Measurements from ENCODE around the gene SYNE2.
"Not testable (repeated sequence)": the region's sequence is repeated elsewhere in the genome, so short reads cannot be mapped to it uniquely, and the experiment has no call there.

SYNE2 gene

DNA sequence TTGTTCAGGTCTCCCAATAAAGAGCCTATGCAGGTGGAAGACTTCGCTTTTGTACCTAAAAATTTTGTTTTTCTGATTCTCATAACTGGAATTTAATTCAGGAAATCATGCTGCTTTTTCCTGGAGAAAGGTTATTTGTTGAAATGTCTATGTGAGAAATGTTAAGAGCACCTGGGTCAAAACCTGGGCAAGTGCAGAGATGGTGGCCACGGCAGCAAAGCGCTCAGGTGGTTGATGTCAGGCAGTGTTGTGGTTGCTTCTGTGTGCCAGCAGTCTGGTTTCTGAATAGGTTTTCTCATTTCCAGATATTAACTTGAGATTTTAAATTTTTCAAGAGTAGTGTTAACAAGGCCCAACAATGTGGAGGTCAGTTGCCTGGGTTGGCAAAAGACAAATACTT lies 345.2 kb downstream of the SYNE2 start:
- DNase-seq = no peak

DNA sequence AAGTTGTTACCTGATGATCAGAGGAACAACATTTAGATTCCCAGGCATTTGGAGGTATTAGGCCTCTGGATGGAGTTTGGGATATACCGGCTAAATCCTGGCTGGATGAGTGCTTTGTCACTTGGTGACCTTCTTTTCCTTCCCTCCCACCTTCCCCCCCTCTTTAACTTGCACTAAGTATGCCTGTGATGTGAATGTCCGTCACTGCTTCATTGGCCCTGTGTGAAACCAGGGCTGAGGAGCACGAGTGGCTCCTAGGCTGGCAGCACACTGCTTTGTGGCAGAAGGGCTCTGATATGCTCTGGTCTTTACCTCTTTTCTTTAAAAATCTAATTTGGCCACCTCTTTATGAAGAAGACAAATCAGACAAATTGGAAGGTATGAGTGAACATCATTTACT lies 345.7 kb downstream of the SYNE2 start:
- DNase-seq = no peak

DNA sequence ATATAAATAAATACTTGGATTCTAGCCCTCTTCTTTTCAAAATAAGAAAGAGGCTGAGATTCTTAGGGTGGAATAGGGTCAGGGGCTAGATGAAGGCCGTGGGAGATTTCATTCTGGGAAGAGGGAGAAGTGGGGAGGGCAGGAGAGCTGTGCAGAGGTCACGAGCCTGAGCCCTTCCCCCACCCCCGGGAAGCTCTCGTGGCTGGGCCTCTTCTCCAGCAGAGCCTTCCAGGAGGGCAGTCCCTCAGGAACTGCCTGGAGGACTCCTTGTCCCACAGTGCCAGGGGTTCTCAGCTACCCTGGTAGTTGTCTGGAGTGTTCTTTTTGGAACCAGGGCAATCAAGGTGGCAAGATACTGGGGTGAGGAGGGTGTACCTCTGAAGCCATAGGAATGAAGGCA lies 347.4 kb downstream of the SYNE2 start:
- DNase-seq = no peak

DNA sequence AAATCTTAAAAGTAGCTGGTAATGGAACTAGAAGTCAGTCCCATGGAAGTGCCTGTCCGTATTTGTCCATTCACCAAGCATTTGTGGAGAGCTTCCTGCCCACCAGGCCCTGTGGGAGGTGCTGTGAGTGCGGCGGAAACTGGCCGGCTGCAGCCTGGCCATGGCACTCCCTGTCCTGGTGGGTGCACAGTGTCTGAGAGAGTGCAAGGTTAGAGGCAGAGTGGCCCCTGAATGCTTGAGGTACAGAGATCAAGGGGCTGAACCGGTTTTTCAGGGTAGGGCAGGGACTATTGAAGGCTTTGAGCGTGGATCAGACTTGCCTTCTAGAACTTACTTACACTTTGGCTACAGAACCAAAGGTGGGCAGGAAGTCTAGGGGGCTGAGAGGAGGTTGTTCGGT lies 348.5 kb downstream of the SYNE2 start:
- no peak for DNase-seq

DNA sequence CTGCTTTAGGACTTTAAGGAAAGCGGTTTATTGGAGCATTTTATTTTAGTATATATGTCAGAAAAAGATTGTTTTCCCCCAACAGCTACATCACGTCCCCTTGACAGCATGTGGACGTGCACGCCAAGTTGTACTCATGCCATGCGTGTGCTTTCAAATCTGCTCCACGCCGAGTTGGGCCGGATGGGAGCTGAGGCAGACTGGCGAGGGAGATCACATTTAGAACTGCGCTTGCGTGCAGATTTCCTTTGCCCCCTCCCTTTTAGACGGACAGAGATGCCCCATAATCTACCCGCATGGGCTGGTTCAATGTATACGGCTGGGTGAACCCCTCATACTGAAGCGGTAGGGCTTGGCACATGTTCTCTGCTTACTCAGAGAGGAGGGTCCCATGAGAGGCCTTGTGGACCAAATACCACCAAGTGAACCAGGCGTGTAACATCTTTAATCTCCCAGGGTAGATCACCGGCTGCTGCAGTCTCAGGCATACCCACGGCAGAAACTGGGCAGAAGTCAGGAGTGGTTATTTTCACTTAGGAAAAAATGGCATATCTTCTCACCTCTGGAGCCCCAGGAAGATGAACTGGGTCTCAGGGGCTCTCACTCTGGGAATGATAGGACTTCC lies 349.2 kb downstream of the SYNE2 start:
- DNase-seq = no peak

DNA sequence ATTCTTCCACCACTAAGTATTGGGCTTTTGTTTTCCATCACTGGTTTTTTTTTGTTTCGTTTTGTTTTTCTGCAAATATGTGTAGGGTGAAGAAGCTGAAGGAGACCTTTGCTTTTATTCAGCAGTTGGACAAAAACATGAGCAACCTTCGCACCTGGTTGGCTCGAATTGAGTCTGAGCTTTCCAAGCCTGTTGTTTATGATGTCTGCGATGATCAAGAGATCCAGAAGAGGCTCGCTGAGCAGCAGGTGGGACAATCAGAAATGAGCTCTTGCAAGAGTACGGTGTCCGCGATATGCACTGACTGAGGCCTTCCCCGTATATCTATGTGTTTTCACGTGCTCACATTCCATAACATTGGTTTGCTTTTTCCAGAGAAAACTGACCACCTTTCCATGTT lies 349.9 kb downstream of the SYNE2 start:
- DNase-seq = no peak

DNA sequence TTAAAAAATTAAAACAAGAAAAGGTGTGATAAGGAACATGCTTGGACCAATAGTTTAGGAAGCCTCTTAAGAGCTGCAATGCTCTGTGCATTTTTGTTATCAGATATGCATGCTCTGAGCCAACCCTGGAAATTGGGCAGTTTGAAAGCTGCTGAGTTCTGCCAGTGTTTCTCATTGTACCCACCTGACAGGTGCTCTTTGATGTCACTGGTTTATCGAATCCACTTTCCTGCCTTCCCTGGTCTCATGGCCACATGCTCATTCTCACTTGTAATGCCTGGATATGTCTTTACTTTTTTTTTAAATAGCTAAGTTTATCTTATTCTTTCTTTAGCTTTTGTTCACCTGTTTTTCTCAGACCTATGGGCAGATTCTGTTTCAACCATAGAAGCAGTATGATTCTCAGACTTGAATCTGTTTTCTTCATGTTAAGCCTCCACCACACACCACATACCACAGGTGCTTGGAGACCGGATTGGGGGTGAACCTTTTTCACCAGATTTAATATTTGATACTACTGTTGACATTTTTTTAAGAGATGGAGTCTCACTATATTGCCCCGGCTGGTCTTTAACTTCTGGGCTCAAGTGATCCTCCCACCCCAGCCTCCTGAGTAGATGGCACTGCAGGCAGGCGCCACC lies 350.7 kb downstream of the SYNE2 start:
- DNase-seq = no peak

DNA sequence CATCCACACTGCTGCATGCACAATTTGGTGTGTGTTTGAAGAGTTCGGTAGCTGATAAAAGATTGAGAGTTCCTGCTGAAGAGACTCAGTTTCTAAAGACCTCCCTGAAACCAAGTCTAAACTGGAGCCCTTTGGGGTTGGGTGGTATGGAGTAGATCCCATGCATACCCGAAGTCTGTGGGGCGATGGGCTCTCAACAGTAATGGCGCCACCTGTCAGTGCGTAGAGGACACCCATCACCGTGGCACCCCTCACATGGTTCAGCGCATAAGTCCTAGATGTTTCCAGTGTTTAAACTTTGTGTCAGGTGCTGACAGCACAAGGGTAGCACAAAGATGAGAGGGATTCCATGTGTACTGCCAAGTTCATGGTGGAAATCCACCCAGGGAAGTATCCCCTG lies 355.5 kb downstream of the SYNE2 start:
- no peak for DNase-seq

DNA sequence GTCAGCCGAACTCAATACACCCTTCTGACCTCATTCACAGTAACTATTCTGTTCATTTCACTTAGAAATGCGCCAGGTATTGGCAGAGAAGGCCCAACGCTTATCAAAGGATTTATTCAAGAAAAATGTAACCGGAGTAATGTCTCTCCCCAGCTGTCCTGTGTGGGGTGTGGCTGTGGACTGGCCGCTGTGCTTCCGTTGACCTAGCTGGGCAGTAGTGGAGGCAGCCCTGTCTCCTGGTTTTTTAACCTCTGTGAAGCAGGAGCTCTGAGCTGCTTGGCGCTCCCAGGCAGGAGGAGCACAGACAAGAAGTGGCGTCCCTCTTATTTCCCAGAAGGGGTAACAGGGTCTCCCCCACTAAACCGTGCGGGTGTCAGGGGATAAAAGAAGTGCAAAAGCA lies 356.2 kb downstream of the SYNE2 start:
- DNase-seq = no peak

DNA sequence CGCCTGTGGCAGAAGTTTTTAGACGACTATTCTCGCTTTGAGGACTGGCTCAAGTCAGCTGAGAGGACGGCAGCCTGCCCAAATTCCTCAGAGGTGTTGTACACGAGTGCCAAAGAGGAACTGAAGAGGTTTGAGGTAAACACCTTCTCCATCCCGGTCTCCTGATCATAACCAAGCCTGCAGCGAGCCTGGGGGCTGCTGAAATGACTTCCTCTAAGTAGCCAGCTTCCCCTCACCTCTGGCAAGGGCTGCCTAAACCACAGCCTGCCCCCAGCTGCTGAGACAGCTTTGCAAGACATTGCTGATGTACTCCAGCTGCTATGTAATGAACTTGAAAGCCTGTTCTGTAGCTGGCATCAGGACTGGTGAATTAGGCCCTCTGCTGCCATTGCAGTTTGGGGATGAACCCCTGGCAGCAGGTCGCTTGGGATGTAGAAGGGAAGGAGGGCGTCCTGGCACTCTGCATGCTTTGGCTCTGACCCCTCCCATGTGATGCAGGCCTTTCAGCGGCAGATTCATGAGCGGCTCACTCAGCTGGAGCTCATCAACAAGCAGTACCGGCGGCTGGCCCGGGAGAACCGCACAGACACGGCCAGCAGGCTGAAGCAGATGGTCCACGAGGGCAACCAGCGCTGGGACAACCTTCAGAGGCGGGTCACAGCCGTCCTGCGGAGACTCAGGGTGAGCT lies 356.8 kb downstream of the SYNE2 start:
- no peak for DNase-seq

DNA sequence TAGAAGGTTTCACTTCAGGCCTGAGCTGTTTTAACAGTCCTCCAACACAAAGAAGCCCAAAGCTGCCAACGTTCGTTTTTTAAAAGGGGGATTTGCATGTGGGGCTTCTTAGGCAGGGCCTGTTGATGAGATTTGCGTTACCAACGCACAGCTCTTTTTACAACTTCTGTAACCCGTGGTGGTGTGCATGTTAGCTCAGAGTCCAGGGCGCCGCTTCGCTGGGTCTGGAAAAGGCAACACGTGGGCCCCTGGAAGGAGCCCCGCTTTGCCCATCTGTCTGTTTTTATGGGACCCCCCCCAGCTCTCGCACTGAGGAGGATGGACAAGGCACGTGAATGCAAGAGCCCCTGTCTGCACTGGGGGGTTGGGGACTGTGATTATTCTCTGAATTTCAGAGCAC lies 357.4 kb downstream of the SYNE2 start:
- no peak for DNase-seq

DNA sequence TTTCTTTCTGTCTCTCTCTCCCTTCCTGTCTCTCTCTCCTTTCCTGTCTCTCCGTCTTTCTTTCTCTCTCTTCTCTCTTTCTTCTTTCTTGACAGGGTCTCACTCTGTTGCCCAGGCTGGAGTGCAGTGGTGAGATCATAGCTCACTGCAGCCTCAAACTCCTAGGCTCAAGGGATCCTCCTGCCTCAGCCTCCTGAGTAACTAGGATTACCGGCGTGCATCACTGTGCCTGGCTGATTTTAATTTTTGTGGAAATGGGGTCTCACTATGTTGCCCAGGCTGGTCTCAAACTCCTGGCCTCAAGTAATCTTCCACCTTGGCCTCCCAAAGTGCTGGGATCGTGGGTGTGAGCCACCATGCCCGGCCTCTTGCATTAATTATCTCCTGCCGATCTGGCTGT lies 358.1 kb downstream of the SYNE2 start:
- DNase-seq = not testable (repeated sequence)

DNA sequence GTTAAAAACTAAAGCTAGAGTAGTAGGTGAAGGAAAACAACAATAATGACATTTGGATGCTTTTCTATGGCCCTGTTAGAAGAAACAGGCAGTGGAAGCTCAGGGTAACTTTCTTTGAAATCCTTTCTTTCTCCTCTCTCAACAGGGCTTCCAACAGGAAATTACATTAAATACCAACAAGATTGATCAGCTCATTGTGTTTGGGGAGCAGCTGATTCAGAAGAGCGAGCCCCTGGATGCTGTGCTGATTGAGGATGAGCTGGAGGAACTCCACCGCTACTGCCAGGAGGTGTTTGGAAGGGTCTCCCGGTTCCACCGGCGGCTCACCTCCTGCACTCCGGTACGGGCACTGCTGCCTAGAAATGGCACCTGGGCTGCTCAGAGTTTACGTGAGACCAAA lies 359.9 kb downstream of the SYNE2 start:
- no peak for DNase-seq

DNA sequence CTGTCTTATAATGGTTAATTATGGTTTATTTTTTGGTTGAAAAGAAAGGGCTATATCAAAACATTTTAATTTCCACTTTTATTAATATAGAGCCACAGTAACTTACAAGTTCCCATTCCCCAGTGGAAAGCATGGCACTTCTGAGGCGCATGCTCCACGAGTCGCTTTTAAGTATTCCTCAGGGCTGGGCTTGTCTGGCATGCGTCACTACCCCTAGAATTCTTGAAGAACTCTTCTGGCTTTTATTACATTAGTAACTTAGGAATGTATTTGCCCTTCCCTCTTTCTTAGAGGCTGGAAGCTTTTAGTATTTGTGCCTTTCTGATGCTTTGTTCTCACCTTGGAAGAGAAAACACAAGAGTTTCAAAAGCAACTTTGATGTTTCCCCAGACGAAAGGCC lies 360.3 kb downstream of the SYNE2 start:
- DNase-seq = no peak

DNA sequence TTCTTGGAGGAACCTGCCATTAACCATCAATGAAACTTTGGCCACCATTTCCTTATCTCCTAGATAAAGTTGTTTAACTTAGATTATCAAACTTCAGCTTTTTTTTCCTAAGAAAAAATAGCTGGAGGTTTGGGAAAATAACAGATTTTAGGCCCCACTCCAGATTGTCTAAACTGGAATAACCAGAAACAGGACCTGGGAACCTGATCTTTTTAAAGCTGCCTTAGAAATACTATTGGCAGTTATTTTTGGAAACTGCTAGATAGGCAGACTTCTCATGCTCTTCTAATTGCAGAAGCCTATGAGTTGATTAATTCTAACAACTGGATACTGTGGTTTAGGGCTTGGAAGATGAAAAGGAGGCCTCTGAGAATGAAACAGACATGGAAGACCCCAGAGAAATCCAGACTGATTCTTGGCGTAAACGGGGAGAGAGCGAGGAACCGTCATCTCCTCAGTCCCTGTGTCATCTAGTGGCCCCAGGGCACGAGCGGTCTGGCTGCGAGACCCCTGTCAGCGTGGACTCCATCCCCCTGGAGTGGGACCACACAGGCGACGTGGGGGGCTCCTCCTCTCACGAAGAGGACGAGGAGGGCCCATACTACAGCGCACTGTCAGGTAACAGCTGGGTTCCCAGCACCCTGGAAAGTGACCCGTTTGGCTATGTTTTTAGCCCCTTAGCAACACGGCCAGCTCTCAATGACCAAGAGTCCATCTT lies 361.2 kb downstream of the SYNE2 start:
- DNase-seq = no peak

DNA sequence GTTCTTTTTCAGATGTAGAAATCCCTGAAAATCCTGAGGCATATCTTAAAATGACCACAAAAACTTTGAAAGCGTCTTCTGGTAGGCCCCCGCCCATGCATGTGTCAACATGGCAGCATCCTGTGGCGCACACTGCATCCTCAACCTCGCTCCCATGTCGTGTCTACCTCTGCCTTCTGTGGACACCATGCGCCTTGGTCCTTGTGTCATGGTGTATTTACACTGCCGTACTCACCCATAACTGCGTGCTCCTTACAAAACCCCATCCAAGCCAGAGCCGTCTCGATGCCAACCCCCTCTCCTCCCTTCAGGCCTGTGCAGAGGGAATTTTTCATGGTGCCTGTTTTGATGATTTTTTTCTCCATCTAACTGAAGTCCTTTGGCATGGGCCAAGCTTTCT lies 362.5 kb downstream of the SYNE2 start:
- no peak for DNase-seq

DNA sequence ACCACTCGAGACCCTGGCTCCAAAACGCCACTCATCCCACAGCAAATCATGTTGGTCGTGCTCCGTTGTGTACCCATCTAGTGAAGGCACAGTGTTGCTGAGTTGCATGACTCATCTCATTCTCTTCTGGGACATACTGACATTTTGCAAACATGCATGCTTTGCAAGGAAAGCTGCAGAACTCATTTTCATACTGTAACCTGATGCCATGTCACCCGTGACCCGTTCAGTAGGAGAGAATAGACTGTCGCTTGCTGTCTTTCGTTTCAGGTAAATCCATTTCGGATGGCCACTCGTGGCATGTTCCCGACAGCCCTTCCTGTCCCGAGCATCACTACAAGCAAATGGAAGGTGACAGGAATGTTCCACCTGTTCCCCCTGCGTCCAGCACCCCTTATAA lies 363.2 kb downstream of the SYNE2 start:
- DNase-seq = no peak

DNA sequence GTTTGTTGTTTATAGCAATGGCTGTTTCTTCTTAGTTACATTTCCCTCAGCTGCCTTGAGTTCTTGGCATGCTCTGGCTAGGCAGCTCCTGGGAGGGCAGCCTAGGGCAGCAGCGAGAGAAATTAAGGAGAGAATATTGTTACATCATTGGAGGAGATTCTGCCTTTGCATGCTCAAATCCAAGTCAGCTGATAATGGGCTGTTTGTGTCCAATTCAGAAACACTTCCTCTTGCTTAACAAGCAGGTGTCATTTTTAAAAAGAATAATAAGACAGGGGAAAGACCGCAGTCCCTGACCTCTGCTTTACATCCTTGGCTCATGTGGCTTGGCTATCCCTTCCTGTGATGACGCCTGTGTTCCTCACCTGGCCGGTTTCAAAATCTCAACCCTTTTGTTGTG lies 364.5 kb downstream of the SYNE2 start:
- DNase-seq = no peak

DNA sequence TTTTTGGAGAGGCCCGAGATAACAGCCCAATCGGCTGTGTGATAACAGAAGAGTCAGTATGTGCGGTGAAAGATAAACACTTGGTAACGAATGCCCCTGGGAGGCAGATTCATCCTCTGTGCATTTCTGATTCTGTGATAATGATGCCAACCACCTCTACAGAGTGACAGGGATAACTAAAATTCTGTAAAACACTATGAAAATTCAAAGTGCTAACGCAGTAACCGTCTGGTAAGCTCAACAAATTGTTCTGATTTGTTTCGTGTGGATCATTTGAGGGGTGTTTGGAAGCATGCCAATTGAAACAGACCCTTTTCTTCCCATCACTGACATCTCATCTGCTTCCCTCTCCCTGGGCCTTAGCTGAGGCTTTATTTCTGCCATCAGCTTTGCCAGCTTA lies 365.0 kb downstream of the SYNE2 start:
- DNase-seq = no peak

DNA sequence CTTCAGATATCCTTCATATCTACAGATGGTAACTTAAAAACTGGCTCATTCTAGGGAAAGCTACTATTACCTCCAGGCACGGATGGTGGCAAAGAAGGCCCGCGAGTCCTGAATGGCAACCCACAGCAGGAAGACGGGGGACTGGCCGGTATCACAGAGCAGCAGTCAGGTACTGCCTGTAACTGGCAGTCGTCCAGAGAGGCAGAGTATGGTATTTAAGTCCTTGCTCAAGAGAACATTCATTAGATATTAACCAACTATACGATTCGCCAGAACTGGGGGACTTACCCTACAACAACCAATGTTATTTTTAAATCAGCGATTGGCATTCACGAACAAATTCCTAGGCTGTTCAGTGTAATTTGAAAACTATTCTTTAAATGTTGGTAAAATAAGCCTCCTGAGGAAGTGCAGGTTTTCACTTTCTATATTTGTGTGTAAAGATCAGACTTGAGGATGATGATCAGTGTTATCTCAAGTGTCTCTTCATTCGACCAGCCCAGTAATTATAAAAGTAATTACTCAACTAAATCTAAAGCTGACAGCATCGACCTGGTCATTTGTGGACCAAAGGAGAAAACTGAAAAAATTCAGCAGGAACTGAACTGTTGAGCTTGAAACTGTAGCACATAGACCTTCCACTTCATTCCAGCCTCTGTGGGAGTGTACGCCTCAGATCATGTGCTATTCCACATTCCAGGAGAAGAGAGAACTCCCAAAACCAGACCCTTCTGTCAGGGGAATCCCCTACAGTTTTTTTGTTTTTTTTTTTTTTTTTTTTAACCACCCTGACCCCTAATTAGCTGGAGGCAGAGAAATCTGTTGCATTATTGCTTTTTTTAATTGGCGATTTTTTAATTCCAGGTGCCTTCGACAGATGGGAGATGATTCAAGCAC lies 365.8 kb downstream of the SYNE2 start:
- DNase-seq = no peak

DNA sequence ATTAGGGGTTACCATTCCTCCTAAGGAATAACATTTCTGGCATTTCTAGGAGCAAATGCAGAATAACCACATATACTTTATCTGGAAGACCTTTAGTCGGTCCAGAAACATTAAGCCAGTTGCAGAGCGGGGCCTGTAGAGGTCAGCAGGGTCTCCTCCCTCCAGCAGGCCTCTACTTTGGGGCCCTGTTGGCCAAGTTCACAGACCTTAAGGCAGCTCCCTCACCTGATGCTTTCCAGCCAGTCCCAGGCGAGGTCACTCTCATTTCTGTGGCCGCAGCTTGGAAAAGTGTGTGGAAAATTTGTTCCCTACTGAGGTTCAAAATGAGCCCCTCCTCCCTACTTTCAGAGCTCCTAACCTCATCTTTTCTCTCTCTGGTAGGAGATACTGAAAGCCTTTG lies 367.3 kb downstream of the SYNE2 start:
- no peak for DNase-seq

DNA sequence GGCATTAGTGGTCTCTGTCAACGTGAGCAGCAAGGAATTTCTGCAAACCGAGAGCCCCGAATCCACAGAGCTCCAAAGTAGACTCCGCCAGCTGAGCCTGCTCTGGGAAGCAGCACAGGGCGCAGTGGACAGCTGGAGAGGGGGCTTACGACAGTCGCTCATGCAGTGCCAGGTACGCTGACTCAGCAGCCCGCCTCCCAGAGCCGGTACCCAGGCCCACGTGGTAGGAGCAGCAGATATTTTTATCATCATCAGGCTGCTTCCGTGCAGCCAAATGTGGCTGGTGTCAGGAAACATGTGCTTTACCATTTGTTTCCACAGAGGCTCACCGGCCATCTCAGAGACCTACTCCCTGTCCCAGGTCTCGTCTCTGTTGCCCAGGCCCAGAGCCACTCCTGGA lies 367.7 kb downstream of the SYNE2 start:
- DNase-seq = no peak

Data from DMS53 (cell line).